GM21447 (cell line): ENCODE results near the gene AANAT.

Source experiments
- ATAC-seq: cut with Tn5 transposase; IDR thresholded peaks from one replicate; pipeline ENCODE4 v1.9.1; 2021; ENCODE audit not compliant: unreplicated experiment

The AANAT gene

DNA sequence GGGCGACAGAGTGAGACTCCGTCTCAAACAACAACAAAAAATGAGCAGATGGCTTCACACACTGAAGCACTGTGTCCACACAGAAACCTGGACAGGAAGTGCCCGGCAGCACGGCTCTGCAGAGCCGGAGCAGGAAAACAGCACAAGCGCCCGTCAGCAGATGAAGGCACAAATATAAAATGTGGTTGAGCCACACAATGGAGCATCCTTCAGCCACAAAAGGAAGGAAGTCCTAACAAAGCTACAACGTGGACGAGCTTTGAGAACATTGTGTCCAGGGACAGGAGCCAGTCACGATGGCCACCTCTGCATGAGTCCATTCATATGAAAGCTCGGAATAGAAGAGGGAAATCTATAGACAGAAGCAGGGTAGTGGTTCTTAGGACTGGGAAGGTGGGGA lies 18.2 kb downstream of the AANAT start:
- ATAC-seq, result no peak

GRCh38 chr17:76487451-76488192 lies 20.2 kb downstream of the AANAT start:
- ATAC-seq, result no peak

GRCh38 chr17:76490112-76490710 lies 22.8 kb downstream of the AANAT start:
- no peak for ATAC-seq

DNA sequence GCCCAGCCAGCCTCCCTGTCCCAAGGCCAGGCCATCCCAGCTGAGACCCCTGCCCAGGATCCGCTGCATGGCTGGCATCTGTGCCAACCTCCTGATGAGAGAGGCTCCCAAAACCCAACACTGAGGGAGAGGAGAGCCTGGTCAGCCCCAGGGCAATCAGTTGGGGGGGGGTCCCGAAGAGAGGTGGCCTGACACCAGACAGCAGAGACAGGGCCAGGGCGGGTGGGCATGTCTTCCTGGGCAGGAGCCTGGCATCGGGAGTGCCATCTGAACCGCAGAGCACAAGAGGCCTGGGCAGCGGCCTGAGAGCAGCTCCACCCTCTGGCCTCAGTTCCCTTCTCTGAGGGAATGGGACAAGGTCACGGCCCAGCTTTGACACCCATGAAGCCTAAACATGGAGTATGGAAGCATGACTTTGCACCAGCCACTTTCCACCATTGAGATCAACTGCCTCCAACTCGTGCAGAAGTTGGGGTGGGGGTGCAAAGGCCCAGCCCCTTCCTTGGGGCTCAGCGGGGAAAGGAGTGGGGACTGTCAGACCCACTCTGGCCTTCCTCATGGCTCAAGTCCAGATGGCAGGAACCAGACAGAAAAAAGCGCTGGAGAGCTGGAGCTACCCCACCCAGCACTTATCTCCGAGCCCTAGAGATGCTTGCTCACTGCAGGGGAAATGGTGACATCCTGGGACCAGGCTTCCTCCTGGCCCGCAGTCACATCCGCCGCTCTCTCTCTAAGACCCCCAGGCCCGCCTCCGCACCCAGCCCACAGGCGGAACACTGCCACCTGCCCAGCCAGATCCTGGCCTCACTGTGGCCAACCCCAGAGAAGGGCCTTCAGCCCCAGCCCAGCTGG lies 24.1 kb downstream of the AANAT start:
- ATAC-seq, result peak; percentile 12

DNA sequence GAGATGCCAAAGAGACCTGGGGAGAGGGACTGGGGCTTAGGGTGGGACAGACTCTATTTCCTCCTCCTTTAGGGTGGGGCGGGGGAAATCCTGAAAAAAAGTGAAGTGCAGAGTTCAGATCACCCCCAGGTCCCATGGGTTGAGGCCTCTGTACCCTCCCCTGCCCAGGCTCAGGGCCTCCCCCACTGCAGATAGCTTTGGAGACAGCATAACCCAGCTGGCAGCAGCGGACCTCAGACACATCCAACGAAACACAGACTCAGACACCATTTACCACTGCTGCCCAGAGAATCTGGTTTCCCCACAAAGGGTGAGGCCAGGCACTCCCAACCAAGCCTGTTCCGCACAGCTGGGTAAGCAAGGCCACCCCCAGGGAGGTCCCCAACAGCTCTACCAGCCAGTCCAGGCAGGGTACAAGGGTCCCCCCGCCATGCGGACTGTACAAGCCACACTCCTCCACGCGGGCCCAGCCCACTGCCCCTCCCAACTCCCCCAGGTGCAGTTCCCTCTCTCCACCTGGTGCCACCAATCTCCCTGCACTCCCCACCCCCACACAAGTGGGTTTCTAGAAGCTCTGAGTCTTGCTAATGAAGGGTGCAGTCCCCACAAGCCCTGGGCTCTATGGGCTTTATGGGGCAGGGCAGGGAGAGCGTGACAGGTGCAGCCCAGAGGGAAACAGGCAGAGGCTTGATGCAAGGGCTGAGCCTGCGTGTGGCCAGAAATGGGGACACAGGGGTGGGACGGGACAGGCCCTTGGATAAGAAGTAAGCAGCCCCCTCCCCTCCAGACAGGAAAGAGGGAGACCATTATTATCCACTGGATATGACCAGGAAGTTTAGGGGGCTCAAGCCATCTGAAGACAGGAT lies 25.0 kb downstream of the AANAT start:
- peak; percentile 43 for ATAC-seq

DNA sequence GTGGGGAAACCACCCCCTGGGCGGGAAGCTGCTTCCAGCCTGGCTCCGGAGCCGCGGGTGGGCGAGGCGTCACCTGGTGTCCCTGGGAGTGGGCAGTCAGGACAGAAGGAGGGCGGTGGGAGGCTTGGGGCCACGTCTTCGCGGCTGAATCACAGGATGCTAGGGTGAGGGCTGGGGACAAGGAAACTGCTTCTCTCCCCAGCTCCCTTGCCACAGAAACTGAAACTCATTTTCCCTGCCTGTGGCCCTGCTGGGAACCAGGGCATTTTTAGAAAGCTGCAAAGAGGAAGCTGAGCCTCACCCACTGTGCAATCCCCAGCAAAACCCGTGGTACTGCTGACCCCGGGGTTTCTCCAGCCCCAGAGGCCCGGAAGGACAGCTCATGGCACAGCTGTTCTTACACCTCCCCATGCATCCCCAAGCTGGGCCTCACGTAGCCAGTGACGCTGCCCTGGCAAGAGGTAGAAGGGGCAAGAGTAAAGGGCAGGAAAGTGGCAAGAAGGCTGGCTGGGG lies 25.6 kb downstream of the AANAT start:
- peak; percentile 39 for ATAC-seq

GRCh38 chr17:76493505-76494167 lies 26.2 kb downstream of the AANAT start:
- no peak for ATAC-seq

GRCh38 chr17:76495663-76496400 lies 28.4 kb downstream of the AANAT start:
- ATAC-seq, result no peak

DNA sequence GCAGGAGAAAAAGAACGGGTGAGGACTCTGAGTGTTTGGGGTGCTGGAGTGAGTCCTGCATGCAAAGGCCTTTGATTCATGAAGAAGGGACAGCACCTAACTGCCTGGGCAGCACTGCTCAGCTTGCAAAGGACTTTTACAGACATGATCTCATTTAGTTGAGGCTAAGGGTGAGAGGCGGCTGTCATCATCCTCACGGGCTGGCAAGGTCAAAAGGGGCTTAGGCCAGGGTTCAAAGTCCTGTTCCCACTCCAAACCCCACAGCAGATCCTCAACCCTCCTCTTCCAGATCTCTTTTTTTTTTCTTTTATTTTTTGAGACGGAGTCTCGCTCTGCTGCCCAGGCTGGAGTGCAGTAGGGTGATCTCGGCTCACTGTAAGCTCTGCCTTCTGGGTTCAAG lies 29.1 kb downstream of the AANAT start:
- ATAC-seq, result no peak

GRCh38 chr17:76497699-76497978 lies 30.2 kb downstream of the AANAT start:
- ATAC-seq, result no peak

- no peak for ATAC-seq
These were observed 30.8 kb downstream of the AANAT start for GRCh38 chr17:76497979-76498875.

GRCh38 chr17:76498876-76499251 lies 31.5 kb downstream of the AANAT start:
- no peak for ATAC-seq

- ATAC-seq, result no peak
These were observed 31.9 kb downstream of the AANAT start for GRCh38 chr17:76499267-76499667.

GRCh38 chr17:76500074-76500746 lies 32.8 kb downstream of the AANAT start:
- ATAC-seq, result peak; percentile 7

DNA sequence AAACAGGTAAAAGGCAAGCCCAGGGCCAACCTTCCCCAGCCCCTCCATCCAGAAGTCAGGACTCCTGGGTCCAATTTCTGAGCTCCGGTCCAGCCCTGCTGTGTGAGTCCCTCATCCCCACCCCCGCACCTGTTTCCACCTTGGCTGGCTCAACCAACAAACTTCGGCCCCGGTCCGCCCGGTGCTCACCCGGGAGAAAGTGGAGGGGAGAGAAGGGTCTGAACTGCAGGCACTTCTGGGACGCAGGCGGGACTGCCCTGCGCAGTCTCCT lies 33.3 kb downstream of the AANAT start:
- peak; percentile 3 for ATAC-seq

GRCh38 chr17:76501018-76501826 lies 33.8 kb downstream of the AANAT start, which contains the start of gene RHBDF2:
TSS of gene RHBDF2 (minus strand) at chr17:76501423. CDS start at chr17:76481524, 19,899 bp downstream.
- ATAC-seq, result peak; percentile 59

DNA sequence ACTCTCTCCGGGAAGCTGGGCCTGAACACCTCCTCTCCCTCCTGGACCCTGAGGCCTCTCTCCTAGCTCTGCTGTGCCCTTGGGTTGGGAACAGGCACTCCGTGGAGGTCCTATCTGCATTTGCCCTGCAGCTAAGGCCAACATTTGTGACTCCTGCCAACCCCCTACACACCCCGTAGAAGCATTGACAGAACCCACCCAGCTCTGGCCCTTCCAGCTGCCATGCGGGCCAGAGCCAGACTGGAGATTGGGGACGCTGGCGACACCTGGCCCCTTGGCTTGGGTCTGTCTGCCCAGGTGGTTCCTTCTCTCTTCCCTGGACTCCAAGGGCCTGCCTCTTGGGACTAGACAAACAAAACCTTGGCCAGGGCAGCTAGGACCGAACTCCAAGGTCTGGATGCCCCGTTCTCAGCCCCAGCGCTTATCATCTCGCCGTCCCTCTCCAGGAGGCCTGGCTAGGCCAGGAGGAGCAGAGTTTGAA lies 34.5 kb downstream of the AANAT start:
- ATAC-seq, result no peak
